Stimulated activated CD8-positive, alpha-beta memory T cell treated with anti-CD3 and anti-CD28 coated beads, Interleukin-2, amount 100 ng/mL, for 48 hours (primary cell): Measurements from ENCODE around the gene CCDC174.
"Not testable (repeated sequence)": the region's sequence is repeated elsewhere in the genome, so short reads cannot be mapped to it uniquely, and the experiment has no call there.

Source experiments
- DNase-seq, 2 donors: peaks; one replicate each; pipeline ENCODE4 v3.0.0-alpha.2; 2020; ENCODE audit warnings: low read depth in 2 of 2

CCDC174 gene

DNA sequence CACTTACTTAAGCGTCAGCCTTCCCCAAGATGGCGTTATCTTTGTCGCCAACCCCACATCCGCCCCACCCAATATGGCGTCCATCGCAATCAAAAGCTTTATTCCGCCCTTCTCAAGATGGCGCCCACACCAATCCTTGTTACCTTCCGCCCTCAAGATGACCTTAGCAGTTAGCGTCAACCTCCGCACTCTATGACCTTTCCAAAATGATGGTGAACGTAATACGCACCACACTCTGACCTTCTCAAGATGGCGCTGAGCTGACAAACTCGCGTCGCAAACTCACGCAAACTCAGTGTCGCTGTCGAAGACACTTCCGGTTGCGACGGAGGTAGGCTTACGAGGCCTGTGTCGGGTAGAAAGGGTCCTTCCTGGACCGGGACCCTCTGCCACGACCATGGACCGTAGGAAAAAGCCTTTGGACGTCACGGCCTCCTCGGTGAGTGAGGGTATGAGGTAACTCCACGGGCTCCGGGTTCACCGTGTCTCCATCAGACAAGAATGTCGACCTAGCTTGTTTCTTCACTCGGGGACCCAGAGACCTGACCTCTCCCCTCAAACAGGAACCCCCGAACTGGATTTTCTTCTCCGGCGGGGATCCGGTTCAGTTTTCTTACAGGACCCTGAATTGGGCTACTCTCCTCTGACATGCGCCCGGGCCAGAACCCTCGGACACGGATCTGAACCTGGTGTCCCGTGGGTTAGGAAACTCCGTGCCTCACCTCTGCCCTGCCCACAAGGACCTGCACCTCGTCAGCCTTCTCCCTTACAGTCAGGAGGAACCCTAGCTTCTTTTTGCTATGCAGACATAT, at the start of gene CCDC174:
Gene CCDC174, plus strand, starts transcription at position 323 of the 812 bp plus-strand sequence. Its CDS starts 75 bp downstream, at position 398.
- peak; percentile 69 to 83 for DNase-seq

DNA sequence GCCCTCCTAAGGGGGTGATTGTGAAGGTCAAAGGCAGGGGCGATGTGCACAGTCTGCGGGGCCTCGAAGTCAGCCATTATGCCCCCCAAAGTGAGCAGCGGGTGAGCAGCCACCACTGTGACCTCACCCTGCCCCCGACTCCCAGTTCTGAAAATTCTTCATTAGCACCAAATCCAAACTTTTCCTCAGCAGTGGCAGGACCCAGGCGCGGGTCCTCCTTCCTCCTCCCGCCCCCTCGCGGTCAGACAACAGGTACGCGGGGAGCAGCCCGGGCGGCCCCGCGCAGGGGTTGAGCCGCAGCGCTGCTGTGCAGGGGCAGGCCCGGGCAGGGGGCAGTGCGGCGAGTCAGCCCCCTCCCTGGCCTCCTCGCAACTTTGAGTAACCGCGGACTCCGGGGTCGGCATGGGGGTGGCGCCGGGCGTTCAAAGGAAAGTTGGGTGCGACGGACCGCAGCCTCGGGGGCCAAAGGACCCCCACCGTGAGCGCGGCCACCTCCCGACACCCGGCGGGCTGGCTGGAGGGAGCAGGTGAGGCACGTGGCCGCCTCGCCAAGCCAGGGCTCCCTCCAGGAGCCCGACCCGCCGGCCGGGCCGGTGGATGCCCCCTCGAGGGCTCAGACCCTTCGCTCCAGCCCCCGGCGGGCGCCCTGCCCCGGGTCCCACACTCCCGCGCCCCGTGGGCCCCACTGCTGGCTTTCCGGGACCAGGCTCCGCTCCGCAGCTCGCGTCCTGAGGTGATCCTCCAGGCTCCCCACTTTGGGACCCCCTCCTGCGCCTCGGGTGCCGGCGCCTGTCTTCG, 49.4 kb upstream of the CCDC174 start:
- DNase-seq = no peak

DNA sequence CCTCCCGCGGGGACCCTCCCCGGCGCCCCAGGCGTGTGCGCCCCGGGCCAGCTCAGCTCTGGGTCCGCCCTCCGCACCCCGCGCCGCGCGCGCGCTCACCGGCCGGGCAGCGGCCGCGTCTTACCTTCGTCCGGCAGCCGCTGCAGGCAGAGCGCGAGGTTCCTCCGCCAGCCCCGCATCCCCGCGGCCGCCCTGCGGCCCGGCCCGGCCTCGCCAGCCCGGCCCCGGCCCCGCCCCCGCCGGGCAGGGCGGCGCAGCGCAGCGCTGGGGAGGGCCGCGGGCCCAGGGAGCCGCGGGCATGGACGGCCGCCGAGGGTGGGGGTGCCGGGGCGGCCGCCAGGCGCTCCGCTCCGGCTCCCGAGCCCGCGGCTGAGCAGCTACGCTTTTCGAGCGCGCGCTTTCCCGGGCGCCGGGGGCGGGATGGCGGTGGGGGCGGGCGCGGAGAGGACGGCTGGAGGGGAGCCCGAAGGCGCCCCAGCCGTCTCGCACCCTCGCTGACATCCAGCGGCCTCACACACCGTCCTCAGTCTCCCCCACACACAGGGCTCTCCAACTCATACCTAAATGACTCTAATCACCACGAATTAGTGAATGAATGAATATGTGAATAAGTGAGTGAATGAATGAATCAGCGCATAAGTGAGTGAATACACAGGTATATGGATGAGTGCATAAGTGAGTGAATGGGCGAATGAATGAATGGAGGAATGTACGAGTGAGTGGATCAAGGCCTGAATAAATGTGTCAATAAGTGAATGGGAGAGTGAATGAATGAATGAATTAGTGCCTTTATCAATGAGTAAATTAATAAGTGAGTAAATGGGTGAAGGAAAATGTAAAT, 48.5 kb upstream of the CCDC174 start:
- no peak for DNase-seq

DNA sequence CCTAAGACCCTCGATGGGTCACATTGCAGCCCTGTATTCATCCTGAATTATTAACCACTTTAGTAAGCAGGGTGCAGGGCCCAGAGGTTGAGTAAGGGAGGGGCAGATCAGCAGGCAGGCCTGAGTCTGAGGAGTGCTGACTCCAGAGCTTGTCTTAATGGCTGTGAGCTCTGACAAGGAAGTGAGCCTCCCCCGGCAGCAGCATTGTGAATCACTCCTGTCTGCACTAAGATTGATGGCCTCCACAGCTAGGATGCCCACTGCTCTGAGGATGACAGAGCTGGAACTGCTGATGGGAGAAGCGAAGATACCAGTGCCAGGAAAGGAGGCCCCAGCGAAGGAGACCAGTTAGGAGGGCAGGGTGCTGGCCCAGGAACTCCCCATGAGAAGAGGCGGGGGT, 46.5 kb upstream of the CCDC174 start:
- DNase-seq = no peak

DNA sequence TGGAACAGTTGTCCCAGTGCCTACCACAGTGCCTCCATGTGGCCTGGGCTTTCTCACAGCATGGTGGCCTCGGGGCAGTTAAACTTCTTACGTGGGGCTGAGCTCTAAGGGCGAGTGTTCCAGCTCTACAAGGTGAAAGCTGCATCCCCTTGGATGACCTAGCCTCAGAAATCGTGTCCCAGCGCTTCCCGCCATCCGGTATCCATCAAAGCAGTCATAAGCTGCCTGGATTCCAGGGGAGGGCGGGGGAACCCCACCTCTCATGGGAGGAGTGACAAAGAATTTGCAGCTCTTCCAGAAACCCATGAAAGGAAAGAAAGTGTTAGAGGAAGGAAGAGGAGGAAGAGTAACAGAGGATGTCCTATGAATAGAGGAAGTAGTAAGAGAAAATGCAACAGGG, 45.8 kb upstream of the CCDC174 start:
- DNase-seq = no peak

DNA sequence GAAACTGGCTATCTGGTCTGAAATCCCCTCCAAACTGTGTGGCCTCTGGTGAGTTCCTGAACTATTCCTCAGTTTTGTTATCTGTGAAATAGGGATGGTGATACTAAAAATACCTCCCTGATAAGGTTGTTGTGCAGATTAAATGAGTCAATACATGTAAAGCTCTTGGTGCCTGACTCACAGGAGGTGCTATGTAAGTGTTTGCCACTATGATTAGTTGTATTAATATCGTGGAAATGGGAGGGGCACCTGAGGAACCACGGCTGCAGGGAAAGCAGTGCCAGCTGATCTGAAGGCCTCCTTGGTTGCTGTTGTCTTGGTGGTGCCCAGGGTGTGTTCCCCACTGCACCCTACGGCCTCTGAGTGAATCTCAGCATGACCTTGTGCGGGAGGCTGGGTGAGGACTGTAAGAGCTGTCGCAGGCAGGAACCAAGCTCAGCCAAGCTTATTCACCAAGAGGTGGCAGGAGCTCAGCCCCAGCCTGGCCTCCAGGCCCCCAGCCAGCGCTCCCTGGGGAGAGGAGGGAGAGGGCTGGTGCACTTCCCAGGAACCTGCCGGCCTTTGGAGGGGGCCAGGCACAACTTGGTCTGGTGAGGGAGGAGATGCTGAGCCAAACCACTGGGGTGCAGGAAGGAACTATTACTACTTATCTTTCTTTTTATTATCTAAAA, 44.8 kb upstream of the CCDC174 start:
- no peak for DNase-seq

DNA sequence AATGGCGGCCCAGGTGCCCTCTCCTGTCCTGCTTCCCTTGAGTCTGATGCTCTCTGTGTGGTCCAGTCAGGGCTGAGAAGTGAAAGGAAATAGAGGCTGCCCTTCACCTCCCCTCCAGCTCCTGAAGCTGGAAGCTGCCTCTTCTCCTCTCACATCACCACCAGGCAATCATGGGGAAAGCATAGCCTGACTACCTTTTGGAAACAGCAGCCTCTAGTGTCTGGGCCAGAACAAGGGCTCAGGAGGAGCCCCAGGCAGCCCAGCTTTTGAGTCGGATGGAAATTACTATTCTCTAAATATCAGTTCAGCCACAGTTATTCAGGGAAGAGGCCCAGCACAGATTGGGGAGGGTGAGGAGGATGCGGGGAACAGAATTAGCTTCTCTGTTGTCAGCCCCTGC, 43.3 kb upstream of the CCDC174 start:
- DNase-seq = no peak

DNA sequence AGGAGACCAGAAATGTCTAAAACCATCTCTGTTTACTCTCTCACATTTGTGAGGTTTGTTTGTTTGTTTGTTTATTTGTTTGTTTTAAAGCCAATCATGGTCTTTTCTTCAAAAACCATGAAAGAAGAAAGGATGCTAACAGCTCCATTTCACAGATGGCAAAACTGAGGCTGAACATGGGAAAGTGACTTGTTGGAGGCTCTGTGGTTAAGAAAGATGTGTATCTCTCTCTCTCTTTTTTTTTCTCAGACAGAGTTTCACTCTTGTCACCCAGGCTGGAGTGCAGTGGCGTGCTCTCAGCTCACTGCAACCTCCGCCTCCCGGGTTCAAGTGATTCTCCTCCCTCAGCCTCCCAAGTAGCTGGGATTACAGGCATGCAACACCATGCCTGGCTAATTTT, 42.5 kb upstream of the CCDC174 start:
- not testable (repeated sequence) for DNase-seq

DNA sequence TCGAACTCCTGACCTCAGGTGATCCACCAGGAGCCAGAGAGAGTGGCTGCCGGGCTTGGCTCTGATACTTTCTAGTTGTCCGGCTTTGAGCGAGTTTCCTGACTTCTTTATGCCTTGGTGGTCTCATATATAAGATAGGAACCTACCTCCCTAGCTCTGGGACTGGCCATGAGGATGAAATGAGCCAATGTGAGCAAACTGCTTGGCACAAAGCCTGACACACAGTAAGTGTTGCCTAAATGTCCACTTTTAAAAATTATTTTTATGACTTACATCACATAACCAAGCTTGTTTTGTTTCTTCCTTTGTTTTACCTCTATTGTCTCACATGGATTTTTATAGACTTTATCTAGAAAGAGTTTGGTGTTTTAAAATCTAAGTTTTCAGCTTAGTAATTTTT, 42.1 kb upstream of the CCDC174 start:
- DNase-seq = no peak

DNA sequence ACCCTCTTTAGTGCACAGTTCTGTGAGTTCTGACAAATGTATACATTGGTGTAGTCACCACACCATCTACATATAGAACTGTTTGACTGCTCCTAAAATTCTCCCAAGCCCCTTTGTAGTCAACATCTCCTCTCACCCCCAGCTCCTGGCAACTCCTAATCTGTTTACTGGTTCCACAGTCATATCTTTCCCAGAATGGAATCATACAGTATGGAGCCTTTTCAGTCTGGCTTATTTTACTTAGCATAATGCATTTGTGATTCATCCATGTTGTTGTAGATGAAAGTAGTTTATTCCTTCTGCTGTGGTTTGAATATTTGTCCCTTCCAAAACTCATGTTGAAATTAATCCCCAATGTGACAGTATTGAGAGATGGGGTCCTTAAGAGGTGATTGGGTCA, 41.6 kb upstream of the CCDC174 start:
- no peak for DNase-seq

DNA sequence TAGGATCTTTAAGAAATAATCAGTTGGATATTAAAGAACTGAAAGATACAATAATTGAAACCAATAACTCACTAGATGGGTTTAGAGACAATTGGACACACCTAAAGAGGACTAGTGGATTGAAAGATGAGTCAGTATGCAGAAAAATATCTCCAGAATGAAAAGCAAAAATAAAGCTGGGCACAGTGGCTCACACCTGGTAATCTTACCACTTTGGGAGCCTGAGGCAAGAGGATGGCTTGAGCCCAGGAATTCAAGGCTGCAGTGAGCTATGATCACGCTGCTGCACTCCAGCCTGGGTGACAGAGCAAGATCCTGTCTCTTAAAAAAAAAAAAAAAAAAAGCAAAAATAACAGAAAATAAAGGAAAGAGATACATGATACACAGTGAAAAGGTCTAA, 37.4 kb upstream of the CCDC174 start:
- no peak for DNase-seq

DNA sequence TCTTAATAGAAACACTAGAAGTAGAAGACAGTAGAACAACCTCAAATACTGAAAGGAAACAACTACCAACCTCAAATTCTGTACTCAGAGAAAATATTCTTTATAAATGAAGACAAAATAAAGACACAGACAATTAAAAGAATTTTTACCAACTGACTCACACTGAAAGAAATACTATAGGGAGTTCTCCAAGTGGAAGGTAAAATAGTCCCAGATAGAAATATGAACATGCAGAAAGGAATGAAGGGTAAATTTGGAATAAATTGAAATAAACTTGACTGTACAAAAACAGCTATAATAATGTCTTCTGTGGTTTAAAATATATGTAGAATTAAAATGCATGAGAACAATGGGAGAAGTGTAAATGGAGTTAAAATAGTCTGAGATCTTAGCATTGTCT, 36.7 kb upstream of the CCDC174 start:
- DNase-seq = no peak

DNA sequence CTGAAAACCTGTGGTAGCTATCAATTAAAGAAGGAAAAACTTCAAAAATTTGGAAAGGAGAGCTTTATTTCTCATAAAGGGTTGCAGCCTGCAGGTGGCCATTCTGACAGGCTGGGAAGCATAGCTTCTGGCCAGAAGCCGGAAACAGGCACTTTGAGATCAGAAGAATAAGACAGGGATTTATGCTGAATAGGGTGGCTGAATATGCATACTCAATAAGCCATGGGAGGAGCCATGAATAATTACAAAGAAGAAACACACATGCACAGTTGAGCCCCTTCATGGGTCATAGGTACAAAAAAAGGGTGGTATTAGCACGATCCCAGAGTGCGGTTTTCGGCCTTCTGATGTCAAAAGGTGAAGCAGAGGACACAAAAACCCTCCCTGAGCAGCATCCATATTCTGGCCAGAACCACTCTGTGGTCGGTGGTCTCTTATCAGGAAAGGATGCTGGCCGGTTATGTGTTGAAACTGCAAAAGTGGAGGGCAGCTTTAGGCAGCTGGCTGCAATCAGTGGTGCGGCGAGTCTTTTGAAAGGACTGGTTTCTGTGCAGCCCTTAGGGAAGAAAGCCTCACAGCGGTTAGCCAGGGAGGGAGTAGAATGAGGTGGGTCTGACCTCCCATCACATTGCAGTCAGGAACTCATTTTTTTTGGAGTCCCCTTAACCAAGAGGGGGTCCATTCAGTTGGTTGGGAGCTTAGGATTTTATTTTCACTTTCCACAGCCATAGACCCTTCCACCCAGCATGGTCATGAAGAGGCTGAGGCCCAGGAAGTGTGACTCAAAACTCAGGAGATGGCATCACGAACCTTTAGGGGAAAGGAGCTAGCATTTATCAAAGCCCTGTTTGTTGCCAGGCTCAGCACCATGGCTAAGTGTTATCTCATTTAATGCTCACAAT, 34.7 kb upstream of the CCDC174 start:
- no peak for DNase-seq

DNA sequence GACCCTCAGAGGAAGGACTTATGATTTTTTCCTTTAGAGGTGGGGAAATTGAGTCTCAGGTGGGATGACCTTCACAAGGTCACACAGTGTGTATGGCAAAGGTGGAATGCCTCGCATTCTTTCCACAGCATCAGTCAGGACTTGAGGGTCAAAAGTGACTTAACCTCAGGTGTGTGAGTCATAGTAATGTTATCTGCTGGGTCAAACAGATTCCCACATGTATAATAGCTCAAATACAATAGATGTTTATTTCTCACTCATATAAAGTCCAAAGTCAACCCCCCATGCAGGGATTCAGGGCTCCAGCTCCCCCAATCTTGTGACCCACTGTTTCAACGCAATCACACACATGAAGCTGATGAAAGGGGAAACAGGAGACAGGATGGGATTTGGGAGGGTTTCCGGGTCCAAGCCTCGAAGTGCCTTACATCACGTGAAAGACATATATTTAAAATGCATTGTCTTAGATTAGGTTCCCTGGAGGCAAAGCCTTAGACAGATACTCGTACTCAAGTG, 34.0 kb upstream of the CCDC174 start:
- no peak for DNase-seq

DNA sequence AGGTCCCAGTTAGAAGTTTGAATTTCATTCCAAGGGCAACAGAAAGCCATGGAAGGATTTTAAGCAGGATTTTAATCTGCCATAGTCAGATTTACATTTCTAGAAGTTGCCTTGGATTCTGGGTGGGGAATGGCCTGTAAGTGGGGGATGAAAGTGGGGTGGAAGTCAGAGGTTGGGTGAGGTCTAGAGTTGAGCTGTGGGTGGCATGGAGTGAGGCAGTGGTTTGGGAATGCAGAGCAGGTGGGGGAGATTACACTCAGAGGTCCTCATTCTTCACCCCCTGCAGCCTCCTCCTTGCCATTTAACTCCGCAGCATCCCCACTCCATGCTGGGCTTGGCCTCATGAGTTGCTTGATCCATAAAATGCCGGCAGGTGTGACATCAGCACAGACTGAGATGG, 32.0 kb upstream of the CCDC174 start:
- no peak for DNase-seq

DNA sequence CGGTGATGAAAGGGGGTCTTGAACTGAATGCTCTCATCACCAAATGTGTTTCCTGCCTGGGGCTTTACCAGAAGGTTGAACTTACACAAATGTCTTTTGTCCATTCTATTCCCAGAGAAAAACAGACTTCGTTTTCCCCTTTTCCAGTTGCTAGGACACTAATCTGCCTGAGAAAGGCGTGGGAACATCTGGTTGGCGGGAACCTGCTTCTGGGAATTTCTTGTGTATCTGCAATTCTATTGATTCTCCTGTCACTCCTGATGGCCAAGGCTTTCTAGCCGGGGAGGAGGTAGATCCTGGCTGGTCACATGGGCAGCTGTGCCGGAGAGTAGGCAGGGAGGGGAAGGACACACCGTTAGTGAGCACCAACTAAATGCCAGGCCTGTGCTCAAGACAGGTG, 31.1 kb upstream of the CCDC174 start:
- no peak for DNase-seq

DNA sequence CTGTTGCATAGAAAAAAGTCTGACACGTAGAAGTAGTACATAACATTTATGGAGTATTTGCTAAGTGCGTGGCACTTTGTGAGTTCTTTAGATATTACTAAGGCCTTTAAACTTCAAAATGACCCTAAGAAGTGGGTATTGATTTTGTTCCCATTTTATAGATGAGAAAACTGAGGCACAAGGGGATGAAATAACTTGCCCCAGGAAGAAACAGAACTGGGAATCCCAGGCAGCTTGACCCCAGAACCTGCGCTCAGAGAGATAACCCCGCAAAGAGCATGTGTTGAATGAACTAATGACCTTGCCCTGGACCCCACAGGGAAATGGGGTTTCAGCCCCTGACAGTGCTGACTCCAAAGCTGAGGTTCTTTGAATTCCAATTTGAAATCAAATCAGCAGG, 30.5 kb upstream of the CCDC174 start:
- DNase-seq = no peak

DNA sequence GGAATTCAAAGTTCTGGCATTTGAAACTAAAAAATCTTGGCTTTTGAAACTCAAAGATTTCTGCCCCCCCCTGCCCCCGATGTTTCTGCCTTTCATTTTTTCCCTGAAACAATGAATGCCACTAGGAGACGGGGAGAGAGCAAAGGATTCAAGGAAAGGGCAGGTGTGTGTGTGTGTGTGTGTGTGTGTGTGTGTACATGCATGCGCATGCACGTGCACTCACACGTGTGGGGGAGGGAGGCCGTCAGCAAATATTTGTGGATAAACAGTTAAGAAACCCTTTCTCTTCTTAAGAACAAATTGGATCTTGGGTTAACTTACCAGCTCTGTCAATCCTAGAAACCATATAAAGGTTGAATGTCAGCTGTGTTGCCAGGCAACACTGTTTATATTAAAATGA, 29.2 kb upstream of the CCDC174 start:
- no peak for DNase-seq

DNA sequence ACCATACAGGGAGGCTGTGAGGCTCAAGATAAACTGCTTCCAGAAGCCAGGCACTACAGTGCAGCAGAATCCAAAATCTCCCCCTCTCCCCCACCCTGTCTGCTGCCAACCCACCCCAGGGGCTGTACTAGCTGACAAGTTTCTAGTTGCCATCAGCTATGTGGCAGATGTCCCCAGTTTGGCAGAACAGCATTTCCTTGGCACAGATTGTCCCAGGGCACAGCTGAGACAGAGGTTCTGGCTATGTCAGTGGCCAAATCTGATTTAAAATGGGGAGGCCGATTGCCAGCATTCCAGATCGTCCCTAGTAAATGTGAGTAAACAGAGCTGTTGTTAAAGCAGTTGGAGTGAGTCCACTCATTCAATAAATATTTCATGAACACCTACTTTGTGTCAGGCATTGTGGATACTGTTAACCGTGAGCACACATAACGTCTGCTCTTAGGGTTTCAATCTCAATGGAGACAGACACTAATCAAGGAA, 28.0 kb upstream of the CCDC174 start:
- no peak for DNase-seq

DNA sequence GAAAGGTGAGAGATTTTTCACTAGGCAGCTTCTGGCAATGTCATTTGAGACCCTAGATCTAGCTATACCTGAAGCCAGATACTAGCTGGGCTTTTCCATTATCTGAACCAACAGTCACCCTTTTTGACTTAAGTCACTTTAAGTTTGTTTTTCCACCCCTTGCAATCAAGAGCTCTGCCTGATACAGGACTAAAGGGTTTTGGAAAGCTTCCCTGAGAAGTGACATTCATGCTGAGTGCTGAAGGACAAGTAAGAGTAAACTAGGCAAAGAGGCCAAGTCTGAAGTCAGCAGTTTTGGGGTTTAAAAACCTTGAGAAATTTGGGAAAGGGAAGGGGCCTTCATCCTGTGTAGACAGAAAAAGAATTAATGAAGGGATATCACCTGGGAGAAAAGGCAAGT, 27.1 kb upstream of the CCDC174 start:
- DNase-seq = no peak
